CD4-positive, alpha-beta T cell (primary cell): Measurements from ENCODE around the gene ZNF562. TPM values are rescaled to one million over a fixed set of nuclear protein-coding genes. Genes with fewer than 3 reads are reported as not detected.

Source experiments
- ATAC-seq: fragments of 200-7000 bp; cut with Tn5 transposase; one replicate; pipeline ENCODE4 v1.10.0; 2022; ENCODE audit warnings: mild to moderate bottlenecking; ENCODE audit not compliant: poor library complexity
- CTCF ChIA-PET: fragments of 350-600 bp; sonication (Branson Sonifier 250); formaldehyde crosslinking; loops from one replicate; lab custom pipeline; 2021; ENCODE audit warnings: antibody characterized with exemption, inconsistent platforms; lab: Charles Lee
- POLR2A ChIA-PET: fragments of 350-600 bp; sonication (Branson Sonifier 250); formaldehyde crosslinking; loops from one replicate; lab custom pipeline; 2021; ENCODE audit warnings: antibody characterized with exemption, inconsistent platforms; lab: Charles Lee
- DNase-seq, 14 experiments: peaks; one replicate each; pipeline ENCODE4 v3.0.0-alpha.2; 2013 to 2020; ENCODE audit warnings: mixed read lengths in 2 of 14
- H3K27ac ChIP-seq, 2 donors: one replicate each; pipeline versions ENCODE4 v1.5.1 to v1.7.0; 2013; ENCODE audit warnings: low read length in 2 of 2, low read depth in 1 of 2, mild to moderate bottlenecking in 1 of 2
- H3K27me3 ChIP-seq, 2 experiments: 1 replicate in 1 of 2; 2 replicates in 1 of 2; pipeline versions ENCODE4 v1.6.1 to v1.7.0; 2013; ENCODE audit warnings: low read length in 2 of 2, control low read depth in 1 of 2, mild to moderate bottlenecking in 1 of 2, moderate library complexity in 1 of 2; ENCODE audit not compliant: insufficient read depth in 2 of 2, control insufficient read depth in 1 of 2
- H3K36me3 ChIP-seq: one replicate; pipeline ENCODE4 v1.6.1; 2013; ENCODE audit warnings: low read length, control low read depth; ENCODE audit not compliant: insufficient read depth
- H3K4me1 ChIP-seq: one replicate; pipeline ENCODE4 v1.6.1; 2013; ENCODE audit warnings: low read length, control low read depth; ENCODE audit not compliant: insufficient read depth
- H3K4me3 ChIP-seq: one replicate; pipeline ENCODE4 v1.5.1; 2013; ENCODE audit warnings: mild to moderate bottlenecking, low read length, moderate library complexity
- H3K9me3 ChIP-seq, 2 experiments: 1 replicate in 1 of 2; 2 replicates in 1 of 2; pipeline versions ENCODE4 v1.6.1 to v1.7.0; 2013; ENCODE audit warnings: low read length in 2 of 2, mild to moderate bottlenecking in 2 of 2, control low read depth in 1 of 2, moderate library complexity in 1 of 2; ENCODE audit not compliant: control insufficient read depth in 1 of 2, insufficient read depth in 1 of 2
- H3K27ac Mint-ChIP-seq: one replicate; pipeline ENCODE4 v1.8.0; 2020; ENCODE audit warnings: mixed read lengths
- H3K27me3 Mint-ChIP-seq: one replicate; pipeline ENCODE4 v1.8.0; 2021; ENCODE audit warnings: mixed read lengths
- H3K36me3 Mint-ChIP-seq: one replicate; pipeline ENCODE4 v1.8.0; 2021; ENCODE audit warnings: low read depth, mixed read lengths
- H3K4me1 Mint-ChIP-seq: one replicate; pipeline ENCODE4 v1.8.0; 2021; ENCODE audit warnings: low read depth, mixed read lengths
- H3K4me3 Mint-ChIP-seq: one replicate; pipeline ENCODE4 v1.8.0; 2020; ENCODE audit warnings: mild to moderate bottlenecking, mixed read lengths
- H3K9me3 Mint-ChIP-seq: one replicate; pipeline ENCODE4 v1.8.0; 2020; ENCODE audit warnings: mixed read lengths
- CTCF ChIP-seq: fragments of 200-600 bp; IDR thresholded peaks from one replicate; pipeline ENCODE4 v1.8.0; 2022; ENCODE audit warnings: antibody characterized with exemption, mild to moderate bottlenecking
- intact Hi-C, 2 experiments: fragments of 100-400 bp; cut with DNase I in 1 of 2; cut with micrococcal nuclease in 1 of 2; formaldehyde crosslinking; loops; one replicate each; pipeline versions ENCODE4 v1.15.1 to v1.9.0; 2023 to 2025; cut with DNase I, micrococcal nuclease
- polyA plus RNA-seq, 2 donors: library from polyadenylated mRNA; unstranded; fragments of 120-200 nt; gene quantifications; one replicate each; pipeline ENCODE4 v1.2.1, GENCODE V29; 2013
- total RNA-seq, 174 experiments: library from RNA in 2 of 174; stranded (reverse) in 2 of 174; gene quantifications; one replicate each; pipeline ENCODE4 v1.2.3 and lab custom pipeline; 2021 to 2026

ZNF562 gene
- 10 to 100 TPM; 12.8 to 13.3 TPM for total RNA-seq
- 9.9 TPM for polyA plus RNA-seq (2013, experiment 1 of 2)
- polyA plus RNA-seq (2013, experiment 2 of 2) = 12.8 TPM
- 17.3 to 124 (median 53.2) reads per million in 172 experiments for total RNA-seq (lab: John Stamatoyannopoulos, UW)

GRCh38 chr19:9674663-9675357 is at the start of gene ZNF562:
Gene ZNF562, minus strand, starts transcription at chr19:9675100. Its CDS starts 14,356 bp downstream, at chr19:9660744.
- H3K27me3 ChIP-seq = no peaks in the 10 kb centered on the region
- H3K36me3 ChIP-seq = peaks cover 4% of the 10 kb centered on the region
- peaks cover 29 to 35% of the 10 kb centered on the region in 2 experiments for H3K9me3 ChIP-seq
- intact Hi-C loops = loop anchor here (1.0 to 10.0 kb wide), 8 partner anchors 53 to 840 kb away; partner anchors contain the start of genes ZNF121 (in 2 of the 2), ZNF561 (in 2 of the 2), ZNF846 (in 2 of the 2) and MBD3L1 (in 1 of the 2)
- no peaks in the 10 kb centered on the region for H3K27me3 Mint-ChIP-seq
- DNase-seq (peak; percentile 64 to 89 (median 73)), ATAC-seq (peak; percentile 88)
- H3K4me3 Mint-ChIP-seq = peak within 1 kb of the TSS; percentile 99
- peak within 1 kb of the TSS; percentile 98 for H3K27ac Mint-ChIP-seq
- H3K36me3 Mint-ChIP-seq = peaks cover 55% of the 10 kb centered on the region
- H3K4me1 Mint-ChIP-seq = peaks cover 23% of the 10 kb centered on the region
- POLR2A ChIA-PET = interaction anchor here (0.8 to 1.1 kb wide), 2 partner anchors 94 to 144 kb away, joined by 3 to 5 read pairs; partner anchors contain the start of genes FBXL12 and ZNF846
- peaks cover 13% of the 10 kb centered on the region for H3K4me1 ChIP-seq
- H3K4me3 ChIP-seq = peak within 1 kb of the TSS; percentile 92
- no peak for TF ChIP-seq CTCF
- CTCF ChIA-PET = no interaction called here
- H3K27ac ChIP-seq = peak within 1 kb of the TSS; percentile 81 to 83
- H3K9me3 Mint-ChIP-seq = peaks cover 20% of the 10 kb centered on the region

- H3K4me1 ChIP-seq = no peaks in the 10 kb centered on the region
- Mint-ChIP-seq H3K4me3 (no peak overlapping the region), H3K27ac (no peak overlapping the region), H3K36me3 (peaks cover 5% of the 10 kb centered on the region), H3K27me3 (no peaks in the 10 kb centered on the region), H3K9me3 (peaks cover 5% of the 10 kb centered on the region), H3K4me1 (peaks cover 8% of the 10 kb centered on the region)
- H3K27me3 ChIP-seq = peaks cover 0 to 5% of the 10 kb centered on the region in 2 experiments
- ChIA-PET POLR2A (no interaction called here), CTCF (no interaction called here)
- no peak for TF ChIP-seq CTCF
- H3K9me3 ChIP-seq = peaks cover 13 to 16% of the 10 kb centered on the region in 2 experiments
- H3K27ac ChIP-seq = no peak overlapping the region
- no peak for DNase-seq
- H3K4me3 ChIP-seq = no peak overlapping the region
- ATAC-seq = no peak
- H3K36me3 ChIP-seq = no peaks in the 10 kb centered on the region
- intact Hi-C loops = no loop called here
Observed at GRCh38 chr19:9724157-9724556, 49.3 kb upstream of the ZNF562 start.

DNA sequence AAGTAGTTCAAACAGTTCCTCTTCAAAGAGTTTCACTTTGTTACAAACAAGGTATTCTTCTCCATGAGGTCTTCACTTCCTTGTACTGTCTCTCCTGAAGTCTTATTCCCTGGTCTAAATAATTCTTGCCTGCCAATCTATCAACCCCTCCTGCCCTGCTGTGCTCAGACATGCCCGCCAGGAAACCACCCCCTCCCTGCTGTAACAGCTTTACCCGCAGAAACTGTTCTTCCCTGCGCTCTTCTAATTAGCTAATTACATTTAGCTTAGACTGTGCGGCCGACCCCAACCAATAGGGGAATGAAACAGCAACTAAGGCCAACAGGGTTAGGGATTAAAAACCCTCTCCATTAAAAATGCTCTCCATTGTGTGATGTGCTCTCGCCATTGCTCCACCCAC is 47.0 kb upstream of the ZNF562 start:
- Histone ChIP-seq H3K36me3 (no peaks in the 10 kb centered on the region), H3K4me1 (no peaks in the 10 kb centered on the region), H3K4me3 (no peak overlapping the region), H3K27me3 (peaks cover 0 to 5% of the 10 kb centered on the region in 2 experiments), H3K27ac (no peak overlapping the region), H3K9me3 (peaks cover 13 to 16% of the 10 kb centered on the region in 2 experiments)
- ChIA-PET POLR2A (no interaction called here), CTCF (no interaction called here)
- no peak for TF ChIP-seq CTCF
- Mint-ChIP-seq H3K4me1 (peaks cover 8% of the 10 kb centered on the region), H3K9me3 (peaks cover 5% of the 10 kb centered on the region), H3K27ac (no peak overlapping the region), H3K27me3 (no peaks in the 10 kb centered on the region), H3K36me3 (peaks cover 5% of the 10 kb centered on the region), H3K4me3 (no peak overlapping the region)
- DNase-seq (peak in 2 of 14 experiments; percentile 7 to 20), ATAC-seq (no peak)
- intact Hi-C loops = no loop called here
